Natural killer cell (primary cell): ENCODE measurements around the gene SMYD2. TPM values are rescaled to one million over a fixed set of nuclear protein-coding genes. Genes with fewer than 3 reads are reported as not detected.

Experiments used
- ATAC-seq, 3 donors: fragments of 150-1000 bp in 2 of 3; fragments of 200-7000 bp in 1 of 3; cut with Tn5 transposase; 1 replicate in 1 of 3; 2 replicates in 2 of 3; pipeline ENCODE4 v1.10.0; 2021; ENCODE audit warnings: mild to moderate bottlenecking in 2 of 3, moderate library complexity in 2 of 3
- DNase-seq, 2 donors: peaks; one replicate each; pipeline versions ENCODE4 v3.0.0 to v3.0.0-alpha.2; 2013 to 2021; ENCODE audit warnings: mixed read lengths in 1 of 2
- H3K27ac ChIP-seq: one replicate; pipeline ENCODE4 v1.5.1; 2013; ENCODE audit warnings: mild to moderate bottlenecking, low read length
- H3K27me3 ChIP-seq: one replicate; pipeline ENCODE4 v1.6.1; 2013; ENCODE audit warnings: low read length; ENCODE audit not compliant: control insufficient read depth, insufficient read depth
- H3K36me3 ChIP-seq: one replicate; pipeline ENCODE4 v1.6.1; 2013; ENCODE audit warnings: low read length; ENCODE audit not compliant: control insufficient read depth, insufficient read depth
- H3K4me1 ChIP-seq: one replicate; pipeline ENCODE4 v1.6.1; 2013; ENCODE audit warnings: low read length; ENCODE audit not compliant: control insufficient read depth, insufficient read depth
- H3K4me3 ChIP-seq: one replicate; pipeline ENCODE4 v1.5.1; 2013; ENCODE audit warnings: low read length
- H3K9me3 ChIP-seq: one replicate; pipeline ENCODE4 v1.6.1; 2013; ENCODE audit warnings: low read length; ENCODE audit not compliant: control insufficient read depth, insufficient read depth
- H3K27ac Mint-ChIP-seq, 2 donors: one replicate each; pipeline ENCODE4 v1.8.0; 2022; ENCODE audit warnings: mild to moderate bottlenecking in 2 of 2, mixed read lengths in 2 of 2, moderate library complexity in 1 of 2
- H3K27me3 Mint-ChIP-seq, 2 donors: one replicate each; pipeline ENCODE4 v1.8.0; 2022; ENCODE audit warnings: low read depth in 2 of 2, mixed read lengths in 2 of 2
- H3K36me3 Mint-ChIP-seq: one replicate; pipeline ENCODE4 v1.8.0; 2022; ENCODE audit warnings: mixed read lengths
- H3K4me1 Mint-ChIP-seq, 2 donors: one replicate each; pipeline ENCODE4 v1.8.0; 2022; ENCODE audit warnings: mixed read lengths in 2 of 2
- H3K4me3 Mint-ChIP-seq: one replicate; pipeline ENCODE4 v1.8.0; 2022; ENCODE audit warnings: mild to moderate bottlenecking, moderate library complexity, mixed read lengths
- H3K9me3 Mint-ChIP-seq, 2 donors: one replicate each; pipeline ENCODE4 v1.8.0; 2022; ENCODE audit warnings: mixed read lengths in 2 of 2
- WGBS: methylation state at CpG from one replicate; pipeline ENCODE4 v1.1.7; 2013; ENCODE audit warnings: missing lambda C conversion rate; ENCODE audit not compliant: insufficient coverage; 5-methylcytosine and 5-hydroxymethylcytosine counted together
- intact Hi-C: fragments of 100-400 bp; cut with micrococcal nuclease; formaldehyde crosslinking; loops from one replicate; pipeline ENCODE4 v1.14.2; 2022
- total RNA-seq, 4 donors: library from RNA; stranded (reverse); fragments of 120-200 nt in 1 of 4; gene quantifications; one replicate each; pipeline versions ENCODE4 v1.2.3 to v1.2.4, GENCODE V29; 2013 to 2022
- TF ChIP-seq, protein P1 (sequence below): fragments of 200-600 bp; IDR thresholded peaks from one replicate; pipeline ENCODE4 v1.8.0; 2022; ENCODE audit warnings: antibody characterized with exemption

The SMYD2 gene
- total RNA-seq, 3 donors from 2014 or later (not counting 1 experiment from before 2014, with no cell fraction given) = 23.1 to 27.8 (median 26.9) TPM

DNA sequence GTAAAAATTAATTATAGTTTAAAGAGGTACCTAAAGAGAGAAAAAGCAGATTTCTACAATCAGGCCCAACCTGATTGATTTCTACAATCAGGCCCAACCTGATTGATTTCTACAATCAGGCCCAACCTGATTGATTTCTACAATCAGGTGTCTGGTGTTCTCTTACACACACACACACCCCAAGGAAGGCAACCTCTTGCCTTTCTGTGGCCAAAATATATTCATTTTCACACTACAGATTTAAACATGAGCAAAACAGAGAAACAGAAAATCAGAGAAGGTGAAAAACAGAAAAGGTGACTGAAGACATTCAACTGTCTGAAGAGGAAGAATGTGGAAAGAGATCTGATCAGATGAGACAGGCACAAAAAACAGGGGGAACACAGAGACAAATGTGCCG, 104.5 kb downstream of the SMYD2 start:
- DNase-seq = no peak
- Mint-ChIP-seq H3K27ac (no peak overlapping the region), H3K36me3 (no peaks in the 10 kb centered on the region), H3K9me3 (no peaks in the 10 kb centered on the region), H3K4me1 (no peaks in the 10 kb centered on the region), H3K4me3 (no peak overlapping the region), H3K27me3 (no peaks in the 10 kb centered on the region)
- ATAC-seq = no peak
- WGBS = no CpG with 5 or more reads among the region's 1 CpG
- no peaks in the 10 kb centered on the region for H3K27me3 ChIP-seq
- H3K4me3 ChIP-seq = no peak overlapping the region
- no peaks in the 10 kb centered on the region for H3K4me1 ChIP-seq
- no peaks in the 10 kb centered on the region for H3K9me3 ChIP-seq
- H3K27ac ChIP-seq = no peak overlapping the region
- intact Hi-C loops = no loop called here
- no peaks in the 10 kb centered on the region for H3K36me3 ChIP-seq
- TF ChIP-seq, protein P1, sequence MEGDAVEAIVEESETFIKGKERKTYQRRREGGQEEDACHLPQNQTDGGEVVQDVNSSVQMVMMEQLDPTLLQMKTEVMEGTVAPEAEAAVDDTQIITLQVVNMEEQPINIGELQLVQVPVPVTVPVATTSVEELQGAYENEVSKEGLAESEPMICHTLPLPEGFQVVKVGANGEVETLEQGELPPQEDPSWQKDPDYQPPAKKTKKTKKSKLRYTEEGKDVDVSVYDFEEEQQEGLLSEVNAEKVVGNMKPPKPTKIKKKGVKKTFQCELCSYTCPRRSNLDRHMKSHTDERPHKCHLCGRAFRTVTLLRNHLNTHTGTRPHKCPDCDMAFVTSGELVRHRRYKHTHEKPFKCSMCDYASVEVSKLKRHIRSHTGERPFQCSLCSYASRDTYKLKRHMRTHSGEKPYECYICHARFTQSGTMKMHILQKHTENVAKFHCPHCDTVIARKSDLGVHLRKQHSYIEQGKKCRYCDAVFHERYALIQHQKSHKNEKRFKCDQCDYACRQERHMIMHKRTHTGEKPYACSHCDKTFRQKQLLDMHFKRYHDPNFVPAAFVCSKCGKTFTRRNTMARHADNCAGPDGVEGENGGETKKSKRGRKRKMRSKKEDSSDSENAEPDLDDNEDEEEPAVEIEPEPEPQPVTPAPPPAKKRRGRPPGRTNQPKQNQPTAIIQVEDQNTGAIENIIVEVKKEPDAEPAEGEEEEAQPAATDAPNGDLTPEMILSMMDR = no peak

DNA sequence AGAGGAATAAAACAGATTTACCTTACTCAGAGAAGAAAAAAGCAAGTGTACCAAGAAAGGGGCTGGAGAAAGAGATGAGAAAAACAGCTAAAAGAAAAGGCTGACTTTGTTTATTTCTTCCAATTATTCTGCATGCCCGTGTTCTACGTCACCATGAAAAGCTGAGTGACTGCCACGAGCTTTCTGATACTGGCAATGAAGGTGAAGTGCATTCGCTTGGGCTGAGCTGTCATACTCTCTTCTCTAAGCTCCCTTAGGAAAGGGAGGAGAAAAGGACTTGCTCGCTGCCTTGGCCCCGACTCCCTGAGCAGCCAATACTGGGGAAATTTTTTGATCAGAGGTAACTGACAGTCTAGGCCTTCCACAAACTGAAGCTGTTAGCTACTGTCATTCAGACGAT, 105.4 kb downstream of the SMYD2 start:
- no peak overlapping the region for H3K27ac Mint-ChIP-seq
- intact Hi-C loops = no loop called here

More for the DNA sequence above, 105.4 kb downstream of the SMYD2 start:
- Mint-ChIP-seq H3K27me3 (no peaks in the 10 kb centered on the region), H3K9me3 (no peaks in the 10 kb centered on the region), H3K36me3 (no peaks in the 10 kb centered on the region), H3K4me1 (no peaks in the 10 kb centered on the region), H3K4me3 (no peak overlapping the region)
- ATAC-seq = no peak
- Histone ChIP-seq H3K9me3 (no peaks in the 10 kb centered on the region), H3K27ac (no peak overlapping the region), H3K27me3 (no peaks in the 10 kb centered on the region), H3K4me3 (no peak overlapping the region), H3K36me3 (no peaks in the 10 kb centered on the region), H3K4me1 (no peaks in the 10 kb centered on the region)
- 96% methylated on average over 7 of the region's 7 CpGs for WGBS
- no peak for DNase-seq
- TF ChIP-seq, protein P1 = no peak
